Right kidney (tissue), 1 donor: Measurements from ENCODE around the gene TFB1M.
"Not testable (repeated sequence)": the region's sequence is repeated elsewhere in the genome, so short reads cannot be mapped to it uniquely, and the experiment has no call there.

ENCODE experiments used
- DNase-seq: peaks from one replicate; pipeline ENCODE4 v3.0.0-alpha.2; 2016

The TFB1M gene

DNA sequence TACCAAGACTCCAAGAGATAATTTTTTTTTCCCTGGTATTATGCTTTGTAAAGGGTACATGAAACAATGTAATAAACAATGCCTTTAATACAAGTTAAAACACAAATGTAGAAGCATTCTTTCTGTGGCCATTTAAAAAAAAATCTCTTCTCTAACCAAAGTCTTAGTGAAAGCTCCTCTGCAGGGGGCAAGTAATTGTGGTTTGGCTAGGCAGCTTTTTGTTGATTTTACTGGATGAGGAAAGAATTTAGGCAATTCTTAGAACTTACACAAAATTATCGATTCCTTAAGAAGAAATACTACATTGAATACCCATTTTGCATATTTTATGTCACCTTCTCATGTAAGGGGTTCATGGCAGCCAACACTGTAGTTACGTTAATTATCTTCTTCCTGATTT, 12.4 kb downstream of the TFB1M start:
- DNase-seq: no peak

DNA sequence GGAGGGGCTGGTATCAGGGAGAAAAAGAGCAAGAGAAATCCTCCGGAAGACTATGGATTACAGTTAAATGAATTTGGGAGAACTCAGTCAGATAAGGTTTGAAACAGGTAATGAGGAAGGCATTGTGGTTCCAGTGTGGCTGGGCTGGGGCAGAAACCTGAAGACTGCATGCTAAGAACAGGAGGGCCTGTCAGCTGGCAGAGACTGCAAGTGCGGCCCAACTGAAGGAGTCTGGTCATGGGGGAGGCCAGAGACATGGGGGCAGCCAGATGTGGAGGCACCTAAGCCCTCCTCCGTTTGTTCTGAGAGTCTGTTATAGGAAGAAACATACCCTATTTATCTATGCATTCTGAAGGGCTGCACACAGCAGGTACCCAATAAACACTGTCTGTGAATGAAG, 16.6 kb downstream of the TFB1M start:
- DNase-seq: no peak

DNA sequence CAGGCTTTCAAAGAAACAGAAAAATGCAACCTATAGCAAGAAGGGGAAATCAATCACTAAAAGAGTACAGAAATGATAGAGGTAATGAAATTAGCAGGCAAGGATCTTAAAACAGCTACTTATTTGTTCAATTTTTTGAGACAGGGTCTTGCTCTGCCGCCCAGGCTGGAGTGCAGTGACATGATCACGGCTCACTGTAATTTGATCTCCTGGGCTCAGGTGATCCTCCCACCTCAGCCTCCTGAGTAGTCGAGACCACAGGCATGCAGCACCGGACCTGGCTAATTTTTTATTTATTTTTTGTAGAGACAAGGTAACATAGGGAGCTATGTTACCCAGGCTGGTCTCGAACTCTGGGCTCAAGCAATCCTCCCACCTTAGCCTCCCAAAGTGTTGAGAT, 21.6 kb downstream of the TFB1M start:
- DNase-seq: no peak

DNA sequence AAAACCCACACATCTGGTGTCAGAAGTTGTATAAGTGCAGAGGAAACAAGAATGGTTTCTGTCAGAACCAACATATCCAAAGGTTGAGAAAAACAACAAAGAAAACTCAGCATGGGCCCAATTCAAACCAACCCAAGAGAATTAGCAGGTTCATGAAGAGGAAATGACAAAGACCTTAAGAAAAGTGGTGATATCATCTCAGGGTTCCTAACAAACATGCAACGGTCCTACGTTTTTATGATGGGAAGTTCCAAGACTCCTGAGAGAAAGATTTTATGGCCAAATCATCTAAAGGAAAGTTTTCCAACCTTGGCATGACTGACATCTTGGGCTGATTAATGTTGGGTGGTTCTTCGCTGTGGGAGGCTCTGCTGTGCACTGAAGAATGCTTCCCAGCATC, 23.0 kb downstream of the TFB1M start:
- DNase-seq: no peak

DNA sequence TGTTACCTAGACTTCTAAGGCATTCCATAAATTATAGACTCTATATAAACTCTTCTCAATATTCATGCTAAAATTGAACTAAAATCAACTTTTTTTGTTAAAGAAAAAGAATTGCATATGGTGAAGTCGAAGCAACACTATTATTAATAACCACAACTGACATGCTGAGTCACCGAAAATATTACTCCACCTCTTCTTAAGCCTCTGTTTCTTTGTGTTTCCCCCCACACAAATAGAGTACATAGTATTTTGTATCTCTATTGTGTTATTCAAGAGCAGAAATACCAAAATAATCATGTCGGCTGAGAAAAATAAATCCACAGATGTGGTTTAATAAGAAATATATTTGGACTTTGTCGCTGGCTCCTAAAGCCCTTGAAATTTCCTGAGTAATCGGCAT, 23.8 kb downstream of the TFB1M start:
- no peak for DNase-seq

DNA sequence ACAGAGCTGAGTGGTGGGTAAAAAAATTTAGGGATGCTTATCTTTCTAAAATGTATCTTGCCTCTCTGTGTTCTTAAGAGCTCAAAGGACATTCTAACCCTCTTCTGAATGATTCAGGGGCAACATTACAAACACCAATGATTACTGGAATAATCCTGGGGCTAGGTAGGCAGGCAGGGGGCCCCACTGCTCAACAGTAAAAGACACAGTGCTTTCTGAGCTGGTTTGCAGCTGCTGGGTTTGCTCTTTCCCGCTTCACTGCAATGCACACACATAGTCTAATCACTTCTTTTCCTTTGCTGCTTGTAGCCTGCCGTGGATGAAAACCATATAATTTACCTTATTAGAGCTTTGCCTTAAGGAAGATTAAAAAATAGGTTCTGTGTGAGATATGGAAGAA, 26.5 kb downstream of the TFB1M start:
- no peak for DNase-seq

DNA sequence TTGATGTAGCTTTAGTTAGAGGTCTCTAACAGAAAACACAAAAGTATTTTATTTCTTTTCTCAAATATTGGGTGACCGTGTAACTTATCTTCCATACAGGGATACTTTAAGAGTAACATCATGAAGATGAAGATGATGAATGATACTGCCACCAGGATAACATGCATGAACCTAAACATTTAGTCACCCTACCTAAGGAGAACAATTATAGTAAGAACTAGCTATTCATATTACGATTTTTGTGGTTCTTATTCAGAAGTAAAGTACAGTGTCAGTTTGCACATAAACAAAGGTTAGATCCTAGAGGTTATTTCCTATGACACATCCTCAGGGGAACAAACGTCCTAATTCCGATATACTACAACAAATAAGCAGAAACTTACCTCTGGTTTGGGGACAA, 29.5 kb downstream of the TFB1M start:
- no peak for DNase-seq

DNA sequence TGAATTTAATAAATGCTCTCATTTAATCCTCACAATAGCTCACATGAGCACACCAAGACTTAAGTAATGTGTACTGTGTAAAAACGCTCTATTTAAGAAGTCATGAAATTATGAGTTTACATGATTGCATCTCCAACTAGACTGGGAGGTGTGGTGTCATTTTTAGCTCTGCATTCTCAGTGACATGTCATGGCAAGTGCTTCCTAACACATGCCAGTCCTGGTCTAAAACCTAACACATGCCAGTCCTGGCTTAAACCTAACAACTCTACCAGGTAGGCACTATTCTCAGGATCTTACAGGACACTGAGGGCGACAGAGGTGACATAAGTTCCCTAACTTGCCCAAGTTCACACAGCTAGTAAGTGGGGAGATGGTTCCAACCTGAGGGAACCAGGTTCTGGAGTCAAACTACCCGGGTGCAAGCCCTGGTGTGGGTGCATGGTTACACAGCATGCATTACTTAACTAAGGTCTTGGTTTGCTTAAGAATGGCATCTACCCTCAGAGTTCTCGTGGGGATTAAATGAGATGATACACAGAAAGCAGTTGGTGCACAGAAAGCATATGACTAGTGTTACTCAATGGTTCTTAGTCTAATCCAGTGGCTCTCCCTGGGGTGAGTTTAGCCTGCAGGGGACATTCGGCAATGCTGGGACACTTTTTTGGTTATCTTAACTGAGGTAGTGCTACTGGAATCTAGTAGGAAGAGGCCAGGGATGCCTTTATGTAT, 35.8 kb downstream of the TFB1M start:
- DNase-seq: no peak

DNA sequence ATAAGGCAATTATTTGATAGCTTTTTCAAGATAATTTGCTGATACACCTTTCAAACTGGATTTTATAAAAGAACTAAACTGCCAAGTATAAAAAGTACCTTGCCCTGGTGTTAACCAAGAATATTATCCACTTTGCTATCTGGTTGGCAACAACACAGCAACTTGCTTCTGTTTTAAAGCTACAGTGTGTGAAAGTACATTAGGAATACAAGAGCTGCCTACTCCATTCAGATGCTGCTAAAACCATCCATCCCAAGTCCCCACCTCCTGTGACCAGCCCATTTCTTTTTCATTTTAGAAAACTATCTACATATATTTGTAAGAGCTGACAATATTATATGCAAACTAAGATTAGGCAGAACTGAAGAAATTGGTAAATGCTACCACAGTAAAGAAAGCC, 37.6 kb downstream of the TFB1M start:
- DNase-seq: no peak

DNA sequence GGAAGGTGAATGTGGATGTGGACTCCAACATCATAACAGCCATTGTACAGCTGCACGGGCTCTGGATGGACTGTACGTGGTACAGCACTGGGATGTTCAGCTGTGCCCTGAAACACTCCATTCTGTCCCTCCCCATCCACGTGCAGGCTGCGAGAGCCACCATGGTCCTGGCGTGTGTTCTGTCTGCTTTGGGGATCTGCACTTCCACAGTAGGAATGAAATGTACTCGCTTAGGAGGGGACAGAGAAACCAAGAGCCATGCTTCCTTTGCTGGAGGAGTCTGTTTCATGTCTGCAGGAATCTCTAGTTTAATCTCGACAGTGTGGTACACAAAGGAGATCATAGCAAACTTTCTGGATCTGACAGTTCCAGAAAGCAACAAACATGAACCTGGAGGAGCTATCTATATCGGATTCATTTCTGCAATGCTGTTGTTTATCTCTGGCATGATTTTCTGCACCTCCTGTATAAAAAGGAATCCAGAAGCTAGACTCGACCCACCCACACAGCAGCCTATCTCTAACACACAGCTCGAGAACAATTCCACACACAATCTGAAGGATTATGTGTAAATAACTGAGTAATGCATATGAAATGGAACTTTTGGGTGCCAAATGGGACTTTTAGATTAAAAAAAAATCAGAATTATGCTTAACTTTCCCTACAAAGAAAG, 38.3 kb downstream of the TFB1M start:
- no peak for DNase-seq

DNA sequence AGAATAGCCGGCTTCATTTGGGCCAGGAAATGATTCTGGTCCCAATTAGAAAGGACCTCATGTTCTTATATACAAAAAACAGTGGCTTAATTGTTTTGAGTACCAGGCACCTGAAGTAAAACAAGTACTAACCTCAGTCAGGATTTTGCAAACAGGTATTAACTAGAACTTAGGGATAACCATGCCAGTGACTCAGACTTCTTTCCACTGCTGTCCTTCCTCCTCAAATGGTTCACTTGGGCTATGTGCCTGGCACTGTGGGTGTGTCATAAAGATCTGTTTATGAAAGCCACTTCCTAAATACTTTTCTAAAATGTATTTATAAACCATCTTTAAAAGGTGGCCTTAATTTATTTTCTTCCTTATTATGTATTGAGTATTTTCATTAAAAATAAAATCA, 39.8 kb downstream of the TFB1M start:
- no peak for DNase-seq

DNA sequence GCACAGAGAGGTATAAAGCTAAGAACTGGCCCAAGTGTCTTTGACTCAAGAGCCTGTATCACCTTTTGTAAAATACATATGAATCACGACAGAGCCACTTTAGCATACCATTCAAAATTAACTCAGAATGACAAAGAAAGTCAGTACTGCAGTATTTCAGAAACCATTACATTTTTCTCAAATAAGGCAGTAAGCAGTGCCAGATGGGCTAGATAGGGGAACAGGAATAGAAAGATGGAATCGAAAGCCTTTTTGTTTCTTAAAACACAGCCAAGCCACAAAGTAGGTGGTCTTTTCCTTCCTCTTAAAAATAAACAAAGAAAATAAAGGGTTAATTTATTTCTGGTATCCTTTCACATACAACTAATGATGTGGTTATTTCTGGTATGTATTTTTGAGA, 40.2 kb downstream of the TFB1M start:
- no peak for DNase-seq

DNA sequence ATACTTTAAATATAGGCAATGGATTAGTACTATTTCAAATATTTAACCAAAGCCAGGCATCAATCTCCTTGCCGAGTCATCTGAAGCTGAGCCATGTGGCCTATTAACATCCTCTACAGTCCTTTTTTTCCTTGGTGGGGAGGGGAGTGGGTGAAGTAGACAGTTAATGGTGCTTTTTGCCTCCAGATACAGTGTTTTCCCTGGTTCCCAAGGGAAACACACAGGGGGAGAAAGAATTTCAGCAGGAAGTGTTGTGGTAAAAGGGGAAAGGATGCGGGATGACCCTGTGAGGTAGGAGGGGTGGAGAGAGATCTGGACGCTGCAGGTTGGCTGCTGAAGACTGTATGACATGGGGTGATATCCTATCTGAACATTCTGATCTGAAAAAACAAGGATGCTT, 40.9 kb downstream of the TFB1M start:
- no peak for DNase-seq

DNA sequence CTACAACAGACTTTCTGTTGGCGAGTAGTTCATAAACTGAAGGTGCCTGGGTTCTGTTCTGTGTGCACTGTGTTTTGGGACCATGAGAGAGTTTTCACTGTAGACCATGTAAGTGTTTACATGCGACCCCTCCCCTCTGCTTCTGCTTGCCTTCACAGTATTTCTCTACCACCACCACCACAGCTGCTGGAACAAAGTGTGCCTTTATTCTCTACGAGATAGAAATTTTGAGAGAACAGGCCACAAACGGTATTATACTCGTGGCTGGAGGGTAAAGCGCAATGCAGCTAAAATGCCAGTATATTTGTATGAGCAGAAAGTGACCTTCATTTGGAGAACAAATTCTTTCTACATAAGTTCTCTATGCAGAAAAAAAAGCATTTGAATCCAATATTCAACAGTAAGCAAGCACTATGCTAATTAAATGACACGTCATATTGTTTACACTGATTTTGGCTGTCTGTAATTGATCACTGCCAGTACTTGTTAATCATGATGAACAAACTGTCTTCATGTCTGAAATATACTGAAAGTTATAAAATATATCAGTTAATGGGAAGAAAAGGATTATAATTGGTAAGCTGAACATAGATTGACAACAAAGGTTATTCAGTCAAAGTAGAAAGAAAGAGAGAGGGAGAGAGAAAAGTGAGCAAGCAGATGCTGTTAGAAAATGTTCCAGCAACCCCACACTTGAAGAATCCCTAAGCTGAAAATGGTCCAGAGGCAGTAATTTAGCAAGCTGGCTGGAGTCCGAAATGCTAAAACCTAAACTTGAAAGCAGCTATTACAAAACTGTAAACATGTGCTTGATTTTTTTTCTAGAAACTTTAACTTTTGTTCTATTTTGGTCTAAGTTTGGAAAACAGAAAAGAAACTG, 41.7 kb downstream of the TFB1M start:
- no peak for DNase-seq

DNA sequence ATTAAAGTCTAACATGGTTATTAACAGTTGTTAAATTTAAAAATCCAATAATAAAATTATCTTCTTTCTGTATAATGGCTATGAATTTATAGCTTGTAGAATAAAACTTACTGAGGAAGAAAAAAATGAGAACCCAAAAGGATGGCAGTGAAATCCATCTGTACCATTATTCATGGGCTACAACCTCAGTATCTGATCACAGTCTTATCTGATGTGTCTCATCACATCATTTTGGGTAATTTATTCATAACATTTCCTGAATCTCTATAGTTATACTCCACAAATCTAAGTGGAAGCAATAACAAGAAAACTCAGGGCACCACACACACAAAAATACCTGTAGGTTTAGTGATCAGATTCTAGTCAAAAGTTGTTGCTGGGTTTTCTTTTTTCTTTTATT, 43.1 kb downstream of the TFB1M start:
- DNase-seq: no peak

DNA sequence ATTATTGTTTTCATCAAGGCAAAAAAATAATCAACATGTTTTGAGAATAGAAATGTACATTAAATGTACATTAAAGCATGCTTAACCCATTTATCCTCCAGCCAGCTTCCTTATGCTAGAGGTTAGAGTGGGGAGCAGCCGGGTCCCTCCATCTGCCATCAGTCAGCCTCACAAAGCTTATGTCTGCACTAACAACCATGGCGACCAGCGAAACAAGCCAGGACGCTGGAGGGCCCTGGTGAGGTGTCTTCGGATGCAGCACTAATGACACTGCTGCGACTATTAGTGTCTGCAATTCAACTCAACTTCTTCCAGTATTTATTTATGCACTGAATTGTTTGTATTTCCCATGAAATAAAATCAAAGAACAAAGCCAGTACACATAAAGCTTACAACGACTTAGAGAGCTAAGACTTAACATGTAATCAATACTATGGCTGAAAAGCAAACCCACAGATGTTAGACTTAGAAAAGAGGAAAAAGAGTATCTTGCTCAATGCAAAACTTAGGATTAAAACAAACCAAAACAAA, 43.7 kb downstream of the TFB1M start:
- DNase-seq: no peak

DNA sequence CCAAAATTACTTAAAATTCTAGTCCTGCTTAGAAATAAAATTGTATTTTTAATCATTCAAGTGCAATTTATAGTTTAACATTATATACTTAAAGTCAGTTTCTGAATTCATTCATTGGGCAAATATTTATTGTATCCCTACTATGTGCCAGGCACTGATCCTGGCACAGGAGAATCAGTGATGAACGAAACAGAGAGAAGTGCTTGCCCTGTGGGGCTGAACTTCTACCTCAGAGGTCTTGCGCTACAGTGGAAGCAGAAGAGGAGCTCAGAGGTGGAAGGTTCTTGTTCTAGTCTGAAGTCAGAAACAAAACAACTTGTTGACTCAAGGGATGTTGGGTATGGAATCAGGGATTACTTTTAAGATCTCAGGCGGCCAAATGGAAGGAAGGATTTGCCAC, 44.5 kb downstream of the TFB1M start:
- DNase-seq: no peak

DNA sequence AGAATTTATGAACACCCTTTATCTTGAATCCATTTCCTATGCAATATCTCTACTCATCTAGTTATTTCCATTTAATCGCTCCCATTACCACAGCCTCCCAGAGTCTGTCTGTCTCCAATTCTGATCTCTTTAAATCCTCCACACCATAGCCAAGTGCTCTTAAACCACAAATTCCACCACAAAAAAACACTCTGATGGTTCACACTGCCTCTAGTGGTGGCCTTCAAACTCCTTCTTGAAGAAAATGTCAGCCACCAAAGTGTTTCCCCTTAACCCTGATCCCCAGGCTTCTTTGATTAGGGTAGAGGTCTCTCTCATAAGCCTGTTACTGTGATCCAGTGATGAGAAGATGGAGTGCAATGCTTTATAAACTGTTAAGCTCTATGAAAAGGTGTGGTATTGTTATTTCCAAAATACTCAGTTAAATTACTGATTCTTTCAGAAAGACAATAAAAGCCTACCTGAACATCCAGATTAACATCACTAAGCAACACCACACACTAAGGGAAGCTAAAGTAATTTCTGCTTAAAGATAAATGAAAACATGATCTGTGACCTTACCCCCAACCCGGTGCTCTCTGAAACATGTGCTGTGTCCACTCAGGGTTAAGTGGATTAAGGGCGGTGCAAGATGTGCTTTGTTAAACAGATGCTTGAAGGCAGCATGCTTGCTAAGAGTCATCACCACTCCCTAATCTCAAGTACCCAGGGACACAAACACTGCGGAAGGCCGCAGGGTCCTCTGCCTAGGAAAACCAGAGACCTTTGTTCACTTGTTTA, 46.0 kb downstream of the TFB1M start:
- not testable (repeated sequence) for DNase-seq

DNA sequence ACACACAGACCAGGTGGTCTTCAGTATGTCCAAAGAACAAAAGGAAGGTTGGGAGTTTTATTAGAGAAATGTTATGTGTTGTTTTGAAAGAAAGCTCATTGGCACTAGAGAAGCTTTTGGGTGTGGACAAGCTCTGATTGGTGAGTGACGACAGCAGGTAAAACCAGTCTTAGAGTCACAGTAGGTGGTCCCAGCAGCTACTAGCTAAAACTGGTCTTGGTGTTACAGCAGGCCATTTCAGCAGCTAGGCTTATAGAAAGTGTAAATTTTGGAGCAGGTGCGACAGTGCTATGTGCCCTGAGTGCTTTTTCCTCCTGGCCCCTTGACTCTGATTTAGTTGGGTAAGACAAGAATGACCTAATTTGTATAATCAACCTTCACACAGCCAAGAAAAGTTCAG, 46.9 kb downstream of the TFB1M start:
- no peak for DNase-seq

DNA sequence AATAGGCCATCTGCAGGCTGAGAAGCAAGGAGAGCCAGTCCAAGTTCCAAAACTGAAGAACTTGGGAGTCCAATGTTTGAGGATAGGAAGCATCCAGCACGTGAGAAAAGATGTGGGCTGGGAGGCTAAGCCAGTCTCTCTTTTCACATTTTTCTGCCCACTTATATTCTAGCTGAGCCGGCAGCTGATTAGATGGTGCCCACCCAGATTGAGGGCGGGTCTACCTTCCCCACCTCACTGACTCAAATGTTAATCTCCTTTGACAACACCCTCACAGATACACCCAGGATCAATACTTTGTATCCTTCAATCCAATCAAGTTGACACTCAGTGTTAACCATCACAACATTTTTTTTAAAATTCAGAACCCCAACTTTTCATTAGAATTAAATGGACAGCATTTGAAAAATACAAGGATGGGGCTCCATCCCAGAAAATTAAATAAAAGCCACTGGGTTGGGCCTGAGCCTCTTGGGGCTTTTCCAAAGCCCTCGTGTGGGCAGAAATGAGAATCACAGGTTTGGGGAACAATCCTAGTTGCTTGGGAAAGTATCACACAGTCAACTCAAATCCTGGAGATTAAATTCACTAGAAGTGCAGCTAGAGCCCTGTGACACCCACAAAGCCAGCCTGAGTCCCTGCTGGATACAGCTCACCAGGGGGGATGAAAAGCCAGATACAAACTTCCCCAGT, 48.3 kb downstream of the TFB1M start:
- DNase-seq: no peak

DNA sequence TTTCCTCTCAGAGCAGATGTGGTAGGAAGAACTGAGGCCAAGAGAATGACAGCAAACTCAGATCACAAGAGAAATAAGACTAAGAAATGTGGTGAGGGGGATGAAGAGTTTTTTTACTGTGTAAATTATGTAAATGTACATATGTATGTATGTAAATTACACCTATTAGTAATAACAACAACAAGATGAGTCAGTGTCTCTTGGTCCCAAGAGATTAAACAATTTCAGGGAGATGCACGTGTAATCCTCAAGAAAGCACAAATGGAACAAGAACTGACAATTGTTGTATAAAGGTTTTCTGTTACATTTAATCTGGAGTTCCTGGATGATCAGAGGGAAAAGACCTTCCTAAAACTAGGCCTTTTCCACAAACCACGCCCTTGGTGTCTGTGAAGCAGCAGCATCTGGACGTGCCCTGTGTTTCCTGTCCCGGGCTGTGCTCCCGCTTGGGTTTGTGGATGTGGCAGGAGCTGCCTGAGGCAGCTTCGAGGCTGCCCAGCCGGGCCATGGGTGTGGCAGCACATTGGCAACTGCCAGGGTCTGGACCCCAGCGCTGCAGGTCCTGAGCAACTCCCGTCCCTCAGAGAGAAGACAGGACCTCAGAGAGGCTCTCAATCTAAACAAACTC, 49.5 kb downstream of the TFB1M start:
- no peak for DNase-seq
